IPS DF 4.7 (cell line): ENCODE measurements around the gene KCNAB3.

Source experiments
- DNase-seq: peaks from one replicate; pipeline ENCODE4 v3.0.0-alpha.2; 2013; ENCODE audit warnings: low spot score; ENCODE audit errors: extremely low read depth

The KCNAB3 gene

DNA sequence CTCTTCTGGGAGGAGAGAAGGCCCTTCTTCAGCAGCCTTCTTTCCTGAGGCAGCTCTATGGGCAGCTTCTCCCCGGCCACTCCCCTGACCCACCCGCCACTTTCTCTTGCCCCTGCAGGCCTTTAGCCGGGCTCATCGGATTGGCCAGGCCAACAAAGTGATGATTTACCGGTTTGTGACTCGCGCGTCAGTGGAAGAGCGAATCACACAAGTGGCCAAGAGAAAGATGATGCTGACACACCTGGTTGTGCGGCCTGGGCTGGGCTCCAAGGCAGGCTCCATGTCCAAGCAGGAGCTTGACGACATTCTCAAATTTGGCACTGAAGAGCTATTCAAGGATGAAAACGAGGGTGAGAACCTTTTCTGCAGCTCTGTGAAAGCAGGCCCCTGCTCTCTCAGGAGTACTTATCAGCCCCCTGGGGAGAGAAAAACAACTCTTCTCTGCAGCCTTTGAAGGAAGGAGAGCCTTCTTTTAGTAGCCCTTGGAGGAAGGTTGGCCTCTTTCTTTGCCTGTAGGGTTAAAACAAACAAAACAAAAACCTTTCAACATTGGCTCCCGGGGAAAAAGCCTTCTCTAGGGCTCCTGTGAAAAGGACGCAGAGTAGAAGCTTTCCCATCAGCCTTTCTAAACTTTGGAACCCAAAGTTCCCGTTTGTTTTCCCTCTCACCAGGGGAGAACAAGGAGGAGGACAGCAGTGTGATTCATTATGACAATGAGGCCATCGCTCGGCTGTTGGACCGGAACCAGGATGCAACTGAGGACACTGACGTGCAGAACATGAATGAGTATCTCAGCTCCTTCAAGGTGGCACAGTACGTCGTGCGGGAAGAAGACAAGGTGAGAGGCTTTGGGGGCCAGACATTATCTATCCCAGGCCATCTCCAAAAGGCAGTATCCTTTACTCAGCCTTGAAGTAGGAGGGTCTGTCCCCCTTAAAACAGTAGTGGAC is 26.2 kb downstream of the KCNAB3 start:
- DNase-seq = no peak

- no peak for DNase-seq
Observed at GRCh38 chr17:7897773-7898172, 31.9 kb downstream of the KCNAB3 start.

DNA sequence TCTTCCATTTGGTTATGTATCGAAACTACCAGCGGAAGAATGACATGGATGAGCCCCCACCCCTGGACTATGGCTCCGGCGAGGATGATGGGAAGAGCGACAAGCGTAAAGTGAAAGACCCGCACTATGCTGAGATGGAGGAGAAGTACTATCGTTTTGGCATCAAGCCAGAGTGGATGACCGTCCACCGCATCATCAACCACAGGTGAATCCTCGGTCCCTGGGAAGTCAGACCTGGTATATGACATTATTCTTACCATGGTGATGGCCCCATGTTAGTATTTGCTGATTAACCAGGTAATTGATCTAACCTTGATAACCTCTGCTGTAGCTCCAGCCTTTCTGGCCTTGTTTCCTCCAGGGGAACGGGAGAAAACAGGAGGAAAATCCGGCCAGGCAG is 32.6 kb downstream of the KCNAB3 start:
- DNase-seq = no peak

- no peak for DNase-seq
Observed at GRCh38 chr17:7894866-7895265, 34.8 kb downstream of the KCNAB3 start.

GRCh38 chr17:7894226-7894625 is 35.4 kb downstream of the KCNAB3 start:
- no peak for DNase-seq

DNA sequence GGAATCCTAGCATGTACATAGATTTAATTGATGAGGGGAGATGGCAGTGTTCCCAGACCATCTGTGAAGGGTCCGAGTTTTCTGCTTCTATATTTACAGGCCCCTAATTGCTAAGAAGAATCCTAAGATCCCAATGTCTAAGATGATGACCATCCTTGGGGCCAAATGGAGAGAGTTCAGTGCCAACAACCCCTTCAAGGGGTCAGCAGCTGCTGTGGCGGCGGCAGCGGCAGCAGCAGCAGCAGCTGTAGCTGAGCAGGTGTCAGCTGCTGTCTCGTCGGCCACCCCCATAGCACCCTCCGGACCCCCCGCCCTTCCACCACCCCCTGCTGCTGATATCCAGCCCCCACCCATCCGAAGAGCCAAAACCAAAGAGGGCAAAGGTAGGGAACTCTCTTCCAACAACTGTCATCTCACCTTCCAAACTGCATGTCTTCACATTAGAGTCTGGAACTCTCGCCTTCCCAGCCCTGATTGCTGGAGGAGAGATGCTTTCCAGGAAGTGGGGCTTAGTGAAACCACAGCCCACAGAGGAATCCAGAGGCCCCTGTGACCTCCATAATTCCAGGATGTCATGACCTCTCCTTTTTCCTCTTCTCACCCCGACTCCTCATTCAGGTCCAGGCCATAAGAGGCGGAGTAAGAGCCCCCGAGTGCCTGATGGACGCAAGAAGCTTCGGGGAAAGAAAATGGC is 36.3 kb downstream of the KCNAB3 start:
- no peak for DNase-seq

DNA sequence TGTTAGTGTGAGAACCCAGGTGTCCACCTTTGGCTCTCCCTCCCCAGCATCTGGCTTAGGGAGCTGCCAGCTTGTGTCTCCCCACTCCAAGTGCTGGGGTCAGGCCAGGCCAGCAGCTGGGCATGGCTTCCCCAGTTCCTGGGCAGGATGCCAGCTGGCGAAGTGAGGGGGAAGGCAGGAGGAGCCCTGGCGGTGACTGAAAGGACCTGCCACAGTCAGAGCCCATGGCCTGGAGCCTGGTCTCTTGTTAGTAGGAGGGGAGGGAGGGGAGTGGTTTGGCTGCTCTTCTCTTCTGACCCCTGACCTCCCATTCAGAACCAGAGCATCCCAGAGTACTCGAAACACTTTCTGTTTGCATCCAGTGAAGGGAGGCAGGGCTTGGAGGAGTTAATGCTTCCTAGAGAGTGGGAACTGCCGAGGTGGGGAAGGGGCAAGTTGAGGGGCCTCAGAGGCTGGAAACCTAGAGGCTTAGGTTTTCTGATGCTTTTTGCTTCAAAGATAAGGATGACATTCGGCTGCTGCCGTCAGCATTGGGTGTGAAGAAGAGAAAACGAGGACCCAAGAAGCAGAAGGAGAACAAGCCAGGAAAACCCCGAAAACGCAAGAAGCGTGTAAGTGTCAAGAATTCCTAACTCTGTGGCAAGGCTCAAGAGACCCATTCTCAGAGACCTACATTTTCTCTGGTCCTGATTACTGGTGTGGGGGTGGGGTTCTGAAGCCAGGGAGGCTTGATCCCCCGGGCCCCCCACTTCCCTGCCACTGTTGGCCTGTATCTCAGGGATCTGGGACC is 40.3 kb downstream of the KCNAB3 start:
- DNase-seq = no peak

DNA sequence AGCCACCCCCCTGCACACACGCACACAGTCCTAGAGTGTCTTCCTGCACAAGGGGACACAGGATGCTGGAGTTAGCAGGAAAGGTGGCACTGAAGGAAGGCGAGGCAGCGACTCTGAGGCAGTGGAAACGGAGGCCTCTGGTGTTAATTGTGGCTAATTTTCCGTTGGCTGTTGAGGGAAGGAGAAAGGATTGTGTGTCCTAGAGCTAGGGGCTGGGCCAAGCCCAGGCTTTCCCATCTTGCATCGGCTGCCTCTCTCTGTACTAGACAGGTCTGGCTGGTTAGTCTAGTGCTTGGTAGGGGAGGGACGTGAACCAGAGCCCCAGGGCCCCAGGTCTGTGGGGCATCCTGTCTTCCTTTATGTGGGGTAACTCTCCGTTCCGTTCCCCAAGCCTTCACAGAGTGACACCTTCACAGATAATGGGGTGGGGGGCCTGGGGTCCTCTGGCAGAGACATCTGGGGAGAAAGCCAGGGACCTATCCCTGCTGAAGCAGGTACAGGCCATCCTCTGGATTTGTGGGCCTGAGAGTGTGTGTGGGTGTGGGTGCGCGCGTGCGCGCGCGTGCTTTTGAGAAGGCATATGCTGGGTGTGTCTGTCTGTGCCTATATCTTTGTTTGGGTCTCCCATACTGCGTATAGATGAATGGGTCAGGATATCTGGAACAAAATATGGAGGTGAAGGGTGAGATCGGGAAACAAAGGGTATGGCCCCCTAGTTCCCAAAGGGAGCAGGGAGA is 41.3 kb downstream of the KCNAB3 start, which contains the start of gene CHD3:
Gene CHD3 (plus strand): TSS at position 606 of the 737 bp plus-strand sequence. CDS start 212 bp downstream, outside the sequence.
- no peak for DNase-seq

- no peak for DNase-seq
Observed at GRCh38 chr17:7887482-7888183, 42.0 kb downstream of the KCNAB3 start.

- no peak for DNase-seq
Observed at GRCh38 chr17:7887038-7887481, 42.6 kb downstream of the KCNAB3 start.

DNA sequence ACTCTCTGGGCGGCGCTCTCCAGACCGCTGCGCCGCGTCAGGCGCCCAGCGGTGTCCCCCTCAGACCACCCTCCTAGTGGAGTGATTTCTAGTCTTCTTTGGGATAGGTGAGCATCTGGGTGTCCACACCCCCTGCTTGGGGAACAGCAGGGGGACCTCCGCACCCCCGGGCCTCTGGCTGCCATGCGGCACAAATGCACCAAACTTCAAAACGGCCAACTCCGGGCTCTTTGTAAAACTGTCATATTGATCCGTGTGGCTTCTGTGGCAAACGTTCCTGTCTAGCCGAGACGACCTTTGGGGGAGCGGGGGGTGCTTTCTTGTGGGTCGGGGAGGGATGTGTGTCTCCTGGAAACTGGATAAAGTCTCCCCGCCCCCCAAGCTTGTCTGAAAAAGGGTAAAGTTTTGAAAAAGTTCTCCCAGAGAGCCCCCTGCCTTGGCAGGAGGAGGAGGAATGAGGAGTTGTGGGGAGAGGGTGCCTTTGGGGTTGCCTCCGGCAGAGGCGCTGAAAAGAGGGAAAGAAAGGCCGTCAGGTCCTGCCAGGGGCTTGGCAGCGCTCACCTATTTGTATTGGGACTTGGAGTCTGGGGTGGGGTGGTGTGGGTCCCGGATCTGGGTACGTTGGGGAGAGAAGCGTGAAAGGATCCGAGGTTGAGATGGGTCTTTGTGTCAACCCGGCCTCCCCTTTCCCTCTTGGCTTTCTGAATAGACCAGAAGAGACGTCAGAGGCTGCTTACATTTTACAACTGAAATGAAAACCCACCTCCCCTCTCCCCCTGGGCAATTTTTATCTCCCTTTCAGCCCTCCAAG is 43.2 kb downstream of the KCNAB3 start:
- no peak for DNase-seq

GRCh38 chr17:7885367-7886226 is 44.1 kb downstream of the KCNAB3 start:
- no peak for DNase-seq

DNA sequence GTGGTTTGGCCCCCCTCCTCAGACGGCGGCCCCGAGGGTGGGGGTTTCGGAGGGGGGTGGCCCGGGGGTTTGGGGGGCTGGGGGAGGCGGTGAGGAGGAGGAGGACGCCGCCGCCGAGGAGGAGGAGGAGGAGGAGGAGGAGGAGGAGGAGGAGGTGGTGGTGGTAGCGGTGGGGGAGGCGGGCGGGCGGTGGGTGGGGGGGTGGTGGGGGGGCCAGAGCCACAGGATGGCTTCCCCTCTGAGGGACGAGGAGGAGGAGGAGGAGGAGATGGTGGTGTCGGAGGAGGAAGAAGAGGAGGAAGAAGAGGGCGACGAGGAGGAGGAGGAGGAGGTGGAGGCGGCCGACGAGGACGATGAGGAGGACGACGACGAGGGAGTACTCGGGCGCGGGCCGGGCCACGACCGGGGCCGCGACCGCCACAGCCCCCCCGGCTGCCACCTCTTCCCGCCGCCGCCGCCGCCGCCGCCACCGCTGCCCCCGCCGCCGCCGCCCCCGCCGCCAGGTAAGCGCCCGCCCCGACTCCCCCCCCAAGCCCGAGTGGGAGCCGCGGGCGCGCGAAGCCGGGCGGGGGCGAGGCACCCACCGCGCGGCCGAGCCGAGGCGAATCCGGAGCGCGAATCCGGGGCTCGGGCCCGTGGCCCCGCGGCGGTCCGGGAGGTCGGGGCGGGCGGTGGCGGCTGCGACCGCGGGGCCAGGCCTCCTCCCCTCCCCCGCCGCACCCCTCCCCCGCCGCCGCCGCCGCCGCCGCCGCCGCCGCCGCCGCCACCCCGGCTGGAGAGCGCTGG is 44.9 kb downstream of the KCNAB3 start:
- no peak for DNase-seq

- DNase-seq = no peak
Observed at GRCh38 chr17:7883781-7884386, 45.8 kb downstream of the KCNAB3 start.

DNA sequence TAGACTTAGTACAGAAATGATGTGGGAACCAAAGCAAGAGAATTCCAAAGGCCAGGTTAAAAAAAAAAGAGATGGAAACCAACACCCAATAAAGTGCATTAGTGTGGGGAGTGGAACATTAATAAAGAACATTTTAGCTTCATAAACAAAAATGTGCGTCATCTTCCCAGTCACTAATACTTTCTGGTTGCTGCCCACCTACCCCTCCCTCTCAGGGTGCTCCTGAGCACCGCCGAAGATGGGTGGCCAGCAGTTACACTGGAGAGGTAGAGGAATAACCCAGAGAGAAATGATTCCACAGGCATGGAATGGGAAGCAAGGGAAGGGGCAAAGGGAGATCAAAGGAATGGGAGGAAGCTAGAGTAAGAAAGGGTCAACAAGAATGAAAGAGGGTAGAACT is 47.0 kb downstream of the KCNAB3 start:
- DNase-seq = no peak

DNA sequence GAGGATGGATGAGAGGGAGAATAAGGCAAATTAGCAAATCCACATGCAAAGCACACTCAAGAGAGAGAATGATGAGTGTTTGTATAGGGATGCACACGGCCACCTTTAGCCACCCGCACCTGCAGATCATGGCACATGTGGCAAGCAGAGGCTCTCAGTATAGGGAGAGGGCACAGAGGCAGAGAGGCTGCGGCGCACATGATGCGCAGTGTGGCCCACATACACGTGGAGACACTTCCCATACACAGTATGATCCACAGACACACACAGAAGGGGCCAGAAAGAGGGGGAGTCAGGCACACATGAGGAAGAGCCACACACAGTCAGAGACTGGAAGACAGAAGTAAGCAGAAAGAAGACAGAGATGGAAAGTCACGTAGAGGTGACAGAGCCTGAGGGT is 47.6 kb downstream of the KCNAB3 start:
- no peak for DNase-seq
